Measurements from ENCODE around the gene POM121L2.

The POM121L2 gene

DNA sequence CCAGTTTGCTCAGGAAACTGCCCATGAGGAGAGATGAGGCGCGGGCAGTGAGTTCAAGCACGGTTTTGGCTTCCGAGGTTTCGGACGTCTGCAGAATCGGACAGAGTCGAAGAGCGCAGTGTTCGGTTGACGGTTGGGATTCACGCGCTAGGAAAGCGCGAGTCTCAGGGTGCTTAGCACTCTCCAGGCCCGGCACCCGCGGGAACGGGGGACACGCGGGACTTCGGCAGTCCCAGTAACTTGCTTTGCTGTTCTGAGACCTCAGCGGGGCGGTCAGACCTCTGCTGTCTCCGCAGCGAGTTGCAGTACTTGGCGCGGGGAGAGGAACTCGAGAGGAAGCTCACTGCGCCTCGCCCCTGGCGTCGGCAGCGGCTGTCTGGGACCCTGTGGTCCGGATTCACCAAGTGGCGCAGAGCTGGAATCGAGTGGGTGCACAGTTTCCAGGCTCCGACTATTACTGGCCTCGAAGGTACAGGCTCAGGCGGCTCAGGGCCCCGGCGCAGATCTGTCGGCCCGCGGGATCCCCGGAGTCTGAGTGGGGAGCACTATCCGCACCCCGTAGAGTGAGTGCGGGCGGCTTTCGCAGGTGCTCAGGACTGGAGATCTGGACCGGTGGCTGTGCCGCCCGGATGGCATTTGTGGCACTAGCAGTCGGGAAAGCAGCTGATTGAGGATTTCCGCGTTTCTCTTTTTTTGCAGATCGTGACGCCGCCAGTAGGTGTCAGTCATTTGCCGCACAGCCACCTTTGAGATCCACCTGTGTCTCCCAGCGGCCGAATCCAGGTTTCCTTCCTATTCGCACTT, at the start of gene POM121L2:
POM121L2 (minus strand) TSS at position 128 of the 804 bp plus-strand sequence; CDS start at position 25, 103 bp downstream.
- peak; percentile 46 to 47 for DNase-seq (ENCODE audit: low read depth in 2 of 2)

DNA sequence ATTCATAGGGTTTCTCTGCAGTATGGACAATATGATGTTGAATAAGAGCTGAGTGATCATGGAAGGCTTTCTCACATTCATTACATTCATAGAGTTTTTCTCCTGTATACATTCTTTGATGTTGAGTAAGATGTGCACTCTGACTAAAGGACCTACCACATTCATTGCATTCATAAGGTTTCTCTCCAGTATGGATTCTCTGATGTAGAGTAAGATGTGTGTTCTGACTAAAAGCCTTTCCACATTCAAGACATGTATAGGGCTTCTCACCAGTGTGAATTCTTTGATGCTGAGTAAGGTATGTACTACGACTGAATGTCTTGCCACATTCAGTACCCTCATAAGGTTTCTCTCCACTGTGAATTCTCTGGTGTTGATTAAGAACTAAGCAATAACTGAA, 47.2 kb upstream of the POM121L2 start:
- DNase-seq (ENCODE audit: low read depth in 2 of 2): no peak

DNA sequence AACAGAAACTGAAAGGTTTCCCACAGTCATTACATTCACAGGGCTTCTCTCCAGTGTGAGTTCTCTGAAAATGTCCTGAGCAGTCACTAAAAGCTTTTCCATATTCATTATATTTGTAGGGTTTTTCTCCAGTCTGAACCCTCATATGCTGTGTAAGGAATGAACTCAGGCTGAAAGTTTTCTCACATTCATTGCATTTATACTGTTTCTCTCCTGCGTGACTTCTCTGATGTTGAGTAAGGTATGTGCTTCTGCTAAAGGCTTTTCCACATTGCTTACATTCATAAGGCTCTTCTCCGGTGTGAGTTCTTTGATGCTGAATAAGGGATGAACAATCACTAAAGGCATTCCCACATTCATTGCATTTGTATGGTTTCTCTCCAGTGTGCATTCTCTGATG, 46.7 kb upstream of the POM121L2 start:
- DNase-seq (ENCODE audit: low read depth in 2 of 2): no peak

DNA sequence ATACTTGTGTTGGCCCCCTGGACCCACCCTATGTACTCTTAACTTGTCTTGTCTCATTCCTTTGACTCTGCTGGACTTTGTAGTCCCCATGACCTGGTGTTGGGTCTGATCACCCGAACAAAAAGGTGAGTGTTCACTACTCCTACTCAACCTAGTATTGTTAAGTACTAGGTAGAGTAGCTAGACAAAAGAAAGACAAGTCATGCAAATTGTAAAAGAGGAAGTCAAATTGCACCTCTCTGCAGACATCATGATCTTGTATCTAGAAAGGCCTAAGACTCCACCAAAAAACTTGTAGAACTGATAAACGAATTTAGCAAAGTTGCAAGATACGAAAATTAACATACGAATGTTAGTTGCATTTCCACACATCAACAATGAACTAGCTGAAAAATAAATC, 40.8 kb upstream of the POM121L2 start:
- DNase-seq (ENCODE audit: low read depth in 2 of 2): no peak

DNA sequence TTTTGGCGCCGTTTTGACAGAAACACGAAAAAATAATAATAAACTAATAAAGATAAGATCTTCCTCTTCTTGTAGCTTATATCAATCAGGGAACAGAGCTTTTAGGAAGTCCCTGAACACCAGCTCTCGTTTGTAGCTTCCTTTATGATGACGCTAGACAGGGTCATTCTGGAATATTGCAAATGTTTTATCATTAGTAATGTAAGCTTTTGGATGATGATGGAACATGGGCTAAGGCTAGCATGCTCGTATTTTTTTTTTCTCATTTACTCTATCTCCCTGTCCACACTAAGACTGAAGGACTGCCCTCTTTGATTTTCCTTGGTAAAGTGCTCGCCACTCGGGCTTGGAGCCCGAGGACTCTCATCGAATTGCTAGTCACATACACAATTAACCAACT, 22.1 kb upstream of the POM121L2 start:
- no peak for DNase-seq (ENCODE audit: low read depth in 2 of 2)

DNA sequence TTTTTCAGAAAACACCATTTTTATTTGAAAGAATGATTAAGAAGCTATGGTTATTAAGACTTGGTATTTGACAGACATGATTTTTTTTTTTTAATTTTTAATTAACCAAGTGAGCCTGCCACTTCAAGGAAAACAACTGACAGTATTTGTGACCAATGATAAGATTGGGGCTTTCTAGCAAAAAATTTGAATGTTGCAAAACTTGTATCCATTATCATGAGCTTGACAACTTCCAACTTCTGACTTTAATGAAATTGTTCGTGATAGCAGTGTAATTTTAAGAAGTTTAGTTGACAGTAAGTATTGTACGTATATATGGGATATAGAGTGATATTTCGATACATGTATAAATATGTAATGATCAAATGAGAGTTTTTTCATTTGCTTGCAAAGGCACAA, 21.6 kb upstream of the POM121L2 start:
- no peak for DNase-seq (ENCODE audit: low read depth in 2 of 2)

DNA sequence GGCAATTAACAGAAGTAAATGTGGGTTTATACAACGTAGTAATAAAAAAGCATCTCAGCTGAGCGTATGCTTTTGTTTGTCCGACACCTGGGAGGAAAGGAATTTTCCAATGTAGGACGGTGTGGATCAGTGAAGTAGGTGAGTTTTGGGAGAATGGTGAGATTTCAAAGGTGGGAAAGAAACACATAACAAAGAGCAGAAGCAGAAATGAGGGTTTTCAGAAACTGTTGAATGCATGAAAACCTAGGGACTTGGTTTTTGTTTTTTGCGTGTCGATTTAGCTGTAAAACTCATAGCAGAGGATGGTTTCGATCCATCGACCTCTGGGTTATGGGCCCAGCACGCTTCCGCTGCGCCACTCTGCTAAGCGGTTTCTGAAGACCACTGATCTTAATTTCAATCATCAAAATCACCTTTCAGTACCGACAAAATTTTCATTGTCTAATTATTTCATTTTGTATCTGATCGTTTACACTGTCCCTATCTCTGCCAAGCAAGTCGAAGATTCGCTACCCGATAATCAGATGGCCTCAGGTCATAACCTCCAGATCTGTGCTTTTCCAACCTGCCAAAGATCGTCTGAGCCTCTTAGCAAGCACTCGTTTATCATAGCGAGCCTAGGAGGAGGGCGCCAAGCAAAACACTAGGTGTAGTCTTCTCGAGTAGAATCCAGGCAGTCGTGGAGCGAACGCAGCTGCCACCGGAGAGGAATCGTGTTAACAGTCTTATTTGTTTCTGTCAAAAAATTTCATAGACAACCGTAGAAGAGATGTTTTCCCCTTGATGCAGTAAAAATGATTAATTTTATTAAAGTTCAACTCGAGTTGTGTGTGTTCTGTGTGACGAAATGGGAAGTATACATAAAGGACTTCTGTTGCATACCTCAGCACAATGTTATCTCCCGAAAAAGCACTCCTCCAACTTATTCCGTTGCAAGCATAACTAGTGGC, 20.9 kb upstream of the POM121L2 start:
- peak; percentile 18 to 50 for DNase-seq (ENCODE audit: low read depth in 2 of 2)

DNA sequence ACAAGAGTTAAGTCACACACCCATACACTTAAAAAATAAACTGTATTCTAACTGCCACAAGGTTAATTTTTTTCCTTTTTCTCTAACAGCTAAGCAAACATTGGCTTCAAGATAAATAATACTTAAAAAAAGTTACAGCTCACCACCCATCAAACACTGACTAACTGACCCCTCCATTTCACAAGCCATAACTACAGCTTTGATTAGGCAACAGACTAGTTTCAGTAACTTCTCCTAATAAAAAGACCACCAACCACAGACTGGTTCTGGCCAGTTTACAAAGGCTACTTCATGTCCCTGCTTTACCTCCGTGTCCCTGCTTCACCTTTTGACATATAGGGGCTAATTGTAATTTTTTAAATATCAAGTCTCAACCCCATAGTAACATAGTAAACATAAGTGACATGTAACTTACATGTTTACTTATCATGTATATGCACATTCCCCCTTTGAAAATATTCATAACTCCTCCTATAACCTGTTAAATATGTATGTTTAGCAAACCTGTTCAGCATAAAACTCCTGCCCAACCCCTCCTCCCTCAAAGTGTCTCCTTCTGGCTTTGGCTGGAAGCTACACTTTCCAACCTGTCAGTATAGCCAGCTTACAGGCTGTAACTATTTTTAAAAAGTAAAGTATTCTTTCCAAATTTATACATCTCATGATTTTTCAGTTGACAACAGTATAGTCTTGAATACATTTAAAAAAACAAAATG, 15.1 kb upstream of the POM121L2 start:
- DNase-seq (ENCODE audit: low read depth in 2 of 2): no peak

DNA sequence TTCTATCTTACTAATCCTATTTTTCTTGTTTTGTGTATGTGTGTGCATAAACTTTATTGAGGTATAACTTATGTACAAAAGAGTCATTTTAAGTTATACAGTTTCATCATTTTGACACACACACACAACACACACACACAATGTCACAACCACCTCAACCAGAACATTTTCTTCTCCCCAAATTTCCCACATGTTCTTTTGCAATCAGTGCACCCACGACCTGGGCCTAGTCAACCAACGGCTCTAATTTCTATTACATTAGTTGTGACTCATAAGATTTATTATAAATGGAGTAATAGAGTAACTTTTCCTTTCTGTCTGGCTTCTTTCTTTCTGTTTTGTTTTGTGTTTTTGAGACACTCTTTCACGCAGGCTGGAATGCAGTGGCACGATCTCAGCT, 9.8 kb upstream of the POM121L2 start:
- DNase-seq (ENCODE audit: low read depth in 2 of 2): no peak

DNA sequence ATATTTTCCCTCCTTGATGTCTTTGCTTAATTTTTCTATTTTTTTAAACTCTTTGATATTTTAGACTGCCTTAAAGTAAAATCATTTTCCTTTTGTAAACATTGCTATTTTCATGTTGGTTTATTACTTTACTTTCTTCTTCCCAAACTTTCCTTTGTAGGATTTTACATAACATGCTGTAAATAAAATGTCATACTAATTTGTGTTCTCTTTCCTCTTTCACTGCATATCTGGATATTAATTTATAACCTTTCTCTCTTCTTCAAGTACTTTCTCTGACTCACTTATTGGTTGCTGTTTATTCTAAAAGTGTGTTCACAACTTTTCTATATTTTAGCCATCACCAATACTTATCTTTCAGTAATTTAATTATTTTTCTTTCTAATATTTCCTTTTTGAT, 9.3 kb upstream of the POM121L2 start:
- DNase-seq (ENCODE audit: low read depth in 2 of 2): no peak

DNA sequence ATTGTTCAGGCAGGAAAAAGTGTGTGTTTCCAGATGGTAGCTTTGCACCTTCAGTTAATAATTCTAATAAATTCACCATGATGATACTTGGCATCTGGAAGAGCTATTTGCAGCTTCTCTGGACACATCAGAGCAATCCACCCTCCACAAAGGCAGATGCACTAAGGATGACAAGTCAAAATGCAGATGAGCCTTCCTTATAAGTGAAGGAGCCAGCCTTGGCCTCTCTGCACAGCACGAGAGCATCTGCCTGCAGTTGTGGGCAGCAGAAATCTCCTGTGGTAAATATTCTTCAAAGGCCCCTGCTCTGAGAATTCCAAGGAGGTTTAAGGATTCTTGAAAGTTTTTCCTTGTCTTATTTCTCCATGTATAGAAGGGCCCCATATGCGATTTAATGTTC, 6.9 kb upstream of the POM121L2 start:
- DNase-seq (ENCODE audit: low read depth in 2 of 2): no peak

DNA sequence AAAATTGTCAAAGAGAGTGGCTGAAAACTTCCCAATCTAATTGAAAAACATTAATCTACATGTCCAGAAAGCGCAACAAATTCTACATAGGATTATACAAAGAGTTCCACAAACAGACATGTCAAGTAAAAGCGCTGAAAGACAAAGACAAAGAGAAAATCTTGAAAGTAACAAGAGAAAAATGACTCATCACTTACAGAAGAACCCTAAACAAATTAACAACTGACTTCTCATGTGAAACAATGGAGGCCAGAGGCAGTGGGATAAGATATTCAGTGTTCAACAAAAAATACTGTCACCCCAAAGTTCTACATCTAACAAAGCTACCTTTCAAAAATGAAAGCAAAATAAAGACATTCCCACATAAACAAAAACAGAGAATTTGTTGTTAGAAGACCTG, 2.0 kb upstream of the POM121L2 start:
- DNase-seq (ENCODE audit: low read depth in 2 of 2): no peak

DNA sequence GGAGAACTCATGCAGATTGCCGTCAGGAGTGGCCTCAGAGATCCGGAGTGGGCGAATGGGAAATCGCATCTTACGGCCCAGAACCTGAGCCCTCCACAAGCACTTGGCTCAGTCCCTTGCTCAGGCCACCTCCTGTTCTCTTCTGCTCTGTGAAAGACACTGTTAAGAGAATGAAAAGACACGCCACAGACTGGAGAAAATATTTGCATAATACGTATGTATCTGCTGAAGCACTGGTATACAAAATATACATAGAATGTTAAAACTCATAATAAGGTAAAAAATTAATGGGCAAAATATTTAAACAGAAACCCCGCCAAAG, 838 bp upstream of the POM121L2 start:
- no peak for DNase-seq (ENCODE audit: low read depth in 2 of 2)

DNA sequence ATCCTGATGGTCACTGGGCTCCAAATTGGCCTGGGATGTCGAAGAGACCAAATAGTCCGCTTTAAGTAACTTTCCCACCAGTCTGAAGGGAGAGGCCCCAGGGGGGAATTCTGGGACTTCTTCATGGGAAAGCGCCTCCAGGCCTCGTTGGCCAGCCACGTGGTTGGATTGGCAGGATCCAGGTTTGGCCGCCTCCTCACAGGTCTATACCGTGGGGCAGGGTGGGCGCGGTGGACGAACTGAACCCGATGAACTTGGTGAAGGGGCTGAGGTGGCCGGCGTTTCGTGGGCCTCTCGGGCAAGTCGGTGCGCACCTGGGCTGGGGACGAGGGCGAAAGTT, 297 bp downstream of the POM121L2 start:
- no peak for DNase-seq (ENCODE audit: low read depth in 2 of 2)

DNA sequence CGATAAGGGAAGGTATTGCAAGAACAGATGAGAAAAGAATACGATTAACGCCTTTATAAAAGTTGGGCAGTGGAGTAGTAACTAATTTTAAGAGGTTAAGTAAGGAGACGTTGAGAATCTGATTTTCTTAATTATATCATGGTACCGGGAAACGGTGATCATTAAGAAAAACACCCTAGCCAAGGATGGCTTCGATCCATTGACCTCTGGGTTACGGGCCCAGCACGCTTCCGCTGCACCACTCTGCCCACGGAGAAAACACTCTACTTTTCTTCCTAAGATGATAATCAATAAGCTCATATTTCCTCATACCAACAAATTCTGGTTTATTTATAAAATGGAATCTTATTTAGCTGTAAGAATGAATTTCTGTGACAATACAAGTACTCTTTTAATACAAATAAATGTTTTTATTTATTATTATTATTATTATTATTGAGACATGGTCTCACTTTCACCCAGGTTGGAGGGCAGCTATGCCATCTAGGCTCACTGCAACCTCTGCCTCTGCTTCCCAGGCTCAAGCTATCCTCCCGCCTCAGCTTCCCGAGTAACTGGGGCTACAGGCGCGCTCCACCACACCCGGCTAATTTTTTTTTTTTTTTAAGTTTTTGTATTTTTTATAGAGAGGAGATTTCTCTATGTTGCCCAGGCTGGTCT, 8.3 kb downstream of the POM121L2 start:
- no peak for DNase-seq (ENCODE audit: low read depth in 2 of 2)

DNA sequence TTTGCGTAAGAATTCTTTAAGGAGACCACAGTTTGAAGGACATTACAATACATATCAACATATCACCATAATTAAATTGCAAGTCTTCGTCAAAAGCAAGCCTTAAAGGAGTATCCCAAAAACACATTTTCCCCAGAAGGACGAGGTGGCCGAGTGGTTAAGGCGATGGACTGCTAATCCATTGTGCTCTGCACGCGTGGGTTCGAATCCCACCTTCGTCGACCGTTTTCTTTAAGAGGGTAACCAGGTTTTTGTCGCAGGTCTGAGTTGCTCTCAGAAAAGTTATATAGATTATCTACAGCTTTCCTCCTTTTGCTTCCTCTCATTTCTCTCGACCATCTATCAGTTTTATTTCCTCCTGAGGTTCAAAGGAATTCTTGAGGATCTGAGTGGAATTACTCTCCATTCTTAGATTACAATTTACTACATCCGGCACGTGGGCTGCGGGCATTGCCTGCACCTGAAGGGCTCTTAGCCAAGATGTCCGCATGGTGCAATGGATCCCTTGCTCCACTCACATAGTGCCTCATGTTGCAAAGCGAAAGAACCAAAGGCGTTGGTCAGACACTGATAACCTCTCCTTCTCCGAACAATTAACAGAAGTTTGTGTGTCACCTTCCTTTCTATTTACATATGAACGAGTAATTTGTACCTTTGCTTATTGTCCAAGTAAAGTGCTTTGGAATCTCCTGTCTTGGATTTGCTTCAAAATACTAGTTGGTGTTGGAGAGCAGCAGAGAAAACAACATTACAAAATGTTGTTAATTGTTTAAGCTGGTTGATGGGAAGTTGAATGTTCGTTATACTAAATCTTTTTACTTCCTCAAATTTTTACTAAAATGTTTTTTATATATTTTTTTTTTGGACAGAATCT, 14.0 kb downstream of the POM121L2 start:
- DNase-seq (ENCODE audit: low read depth in 2 of 2): no peak

DNA sequence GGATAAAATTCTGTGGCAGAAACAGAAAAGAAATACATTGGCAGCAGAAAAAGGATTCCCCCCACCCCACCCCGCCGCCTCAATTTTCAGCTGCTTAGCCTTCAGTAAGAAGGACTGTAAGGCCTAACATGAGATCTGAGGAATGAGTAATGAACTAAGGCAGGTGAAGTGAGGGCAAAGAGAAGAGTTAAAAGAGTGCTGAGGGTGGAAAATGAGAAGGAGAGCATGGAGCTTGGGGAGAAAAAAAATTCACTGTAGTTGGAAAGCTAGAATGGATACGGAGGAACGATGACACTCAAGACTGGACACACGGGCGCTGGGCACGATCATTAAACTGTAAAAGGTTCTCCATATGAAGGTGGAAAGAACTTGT, 14.6 kb downstream of the POM121L2 start:
- no peak for DNase-seq (ENCODE audit: low read depth in 2 of 2)

DNA sequence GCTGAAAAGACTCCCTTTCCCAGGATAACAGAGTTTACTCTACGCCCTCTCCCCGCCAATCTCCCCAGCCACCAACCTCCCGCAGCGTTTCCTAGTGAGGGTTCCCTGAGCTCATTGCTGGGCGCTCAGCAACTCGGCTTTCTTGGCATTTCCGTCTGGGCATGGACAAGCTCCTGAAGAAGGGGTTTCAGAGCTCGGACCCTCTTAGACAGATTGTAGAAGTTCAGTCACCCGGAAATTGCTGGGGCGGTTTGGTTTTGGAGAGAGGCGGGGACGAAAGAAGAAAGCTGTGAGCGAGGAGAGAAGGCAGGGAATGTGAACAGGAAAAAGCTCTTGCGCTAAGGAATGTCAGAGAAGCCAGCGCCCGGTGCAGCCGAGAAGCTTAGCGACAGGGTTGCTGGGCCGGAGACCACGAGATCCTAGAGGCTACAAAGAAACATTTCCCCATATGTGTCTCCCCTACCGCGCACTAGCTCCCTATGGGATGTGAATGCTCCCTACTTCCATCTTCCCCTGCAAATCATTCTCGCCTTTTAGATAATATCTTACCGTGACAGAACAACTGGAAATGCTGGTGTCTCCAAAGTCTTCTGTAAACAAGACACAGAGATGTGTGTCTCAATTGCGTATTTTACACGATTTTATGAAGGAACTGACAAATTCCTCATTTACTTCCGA, 15.8 kb downstream of the POM121L2 start:
- DNase-seq (ENCODE audit: low read depth in 2 of 2): no peak

DNA sequence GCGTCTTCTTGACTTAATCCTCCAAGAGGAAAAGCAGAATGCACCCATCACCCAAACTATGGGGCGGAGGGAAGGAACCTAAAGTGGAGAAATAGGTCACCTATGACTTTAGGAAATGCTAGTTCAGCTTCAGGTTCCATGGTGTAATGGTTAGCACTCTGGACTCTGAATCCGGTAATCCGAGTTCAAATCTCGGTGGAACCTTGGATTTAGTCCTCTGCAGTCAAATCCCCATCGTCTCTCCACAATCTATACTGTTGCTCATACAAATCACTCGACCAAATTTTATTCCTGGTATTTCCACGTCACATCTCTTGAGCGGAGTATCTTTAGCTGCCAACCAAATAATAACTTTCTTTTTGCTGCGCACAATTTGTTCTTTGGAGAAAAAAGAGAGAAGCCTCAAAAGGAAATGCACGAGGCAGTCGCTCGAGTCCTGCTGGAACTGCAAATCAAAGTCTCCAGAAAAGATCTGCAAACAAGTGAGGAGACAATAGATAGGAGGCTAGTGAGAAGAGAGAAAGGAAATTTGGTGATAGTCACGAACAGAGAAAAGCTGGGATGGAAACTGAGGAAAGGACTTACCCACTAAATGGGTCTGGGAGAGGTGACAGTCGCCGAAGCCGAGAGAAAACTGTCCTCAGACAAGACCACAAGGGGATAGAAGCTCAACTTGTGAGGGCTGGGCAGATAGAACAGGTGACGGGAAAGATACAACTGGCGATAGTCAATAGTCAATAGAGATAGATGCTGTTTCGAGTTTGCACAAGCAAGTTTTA, 16.6 kb downstream of the POM121L2 start:
- DNase-seq (ENCODE audit: low read depth in 2 of 2): no peak

DNA sequence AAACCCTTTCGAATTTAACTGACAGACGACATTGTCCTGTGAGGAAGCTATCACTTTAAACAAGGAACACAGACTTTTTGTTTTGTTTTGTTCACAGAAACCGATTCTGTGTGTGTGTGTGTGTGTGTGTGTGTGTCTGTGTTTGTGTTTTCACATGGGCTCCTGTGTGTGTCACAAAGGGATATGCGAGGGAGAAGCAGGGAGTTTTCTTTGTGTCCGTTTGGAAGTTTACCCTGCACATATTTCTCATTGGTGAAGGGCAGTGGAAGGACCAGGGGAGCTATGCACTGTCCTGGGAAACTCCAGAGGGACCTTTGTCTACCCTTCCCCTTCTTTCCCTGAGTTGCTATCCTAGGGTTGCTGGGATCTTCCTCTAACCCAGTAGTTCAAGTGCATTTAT, 17.7 kb downstream of the POM121L2 start:
- no peak for DNase-seq (ENCODE audit: low read depth in 2 of 2)
